ENCODE results near the gene ANXA2R. TPM values are rescaled to one million over a fixed set of nuclear protein-coding genes. Genes with fewer than 3 reads are reported as not detected.
A peak's percentile ranks its signal among the peaks of the same experiment; 100 is the strongest.

ANXA2R gene
- total and polyA plus RNA-seq, 9 of the 15 experiments (the other 6 are each of a cell fraction or from before 2014, with no cell fraction given) = 2.1 to 4.8 (median 3.4) TPM

DNA sequence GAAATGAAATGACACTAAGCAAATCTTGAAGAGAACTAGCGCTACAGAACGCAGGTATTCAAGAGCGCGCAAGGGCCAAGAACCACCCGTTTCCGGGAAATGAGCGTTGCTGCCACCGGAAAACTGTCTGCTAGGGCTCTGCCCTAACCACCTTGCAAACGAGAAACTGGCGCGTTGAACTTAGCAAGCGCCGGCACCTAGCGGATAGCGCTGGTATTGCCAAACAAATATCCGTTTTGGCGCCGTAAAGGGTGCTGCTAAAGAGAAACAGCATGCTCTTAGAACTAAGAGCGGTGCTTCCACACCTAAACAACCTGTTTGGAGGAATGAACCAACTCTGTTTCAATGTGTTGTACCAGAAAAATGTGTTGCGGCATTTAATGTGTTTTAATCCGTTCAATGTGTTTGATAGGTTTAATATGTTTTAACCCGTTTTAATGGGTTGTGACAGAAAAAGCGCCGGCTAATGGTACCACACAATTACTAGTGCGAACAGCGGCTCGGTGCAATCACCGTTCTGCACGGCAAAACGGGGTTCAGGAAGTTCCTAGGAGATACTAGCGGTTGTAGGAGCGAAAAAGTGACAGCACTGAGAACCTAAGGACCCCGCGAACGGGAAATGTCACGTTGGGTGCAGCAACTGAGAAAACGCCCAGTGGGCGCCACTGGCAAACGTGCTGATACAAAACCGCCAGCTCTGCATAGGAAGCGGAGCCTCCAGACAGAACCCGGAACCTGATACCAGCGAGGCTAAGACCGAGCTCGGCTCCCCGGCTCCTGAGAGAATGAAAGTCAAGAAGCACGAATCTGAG lies at the start of gene ANXA2R (continued):
- TF ChIP-seq, protein P1, sequence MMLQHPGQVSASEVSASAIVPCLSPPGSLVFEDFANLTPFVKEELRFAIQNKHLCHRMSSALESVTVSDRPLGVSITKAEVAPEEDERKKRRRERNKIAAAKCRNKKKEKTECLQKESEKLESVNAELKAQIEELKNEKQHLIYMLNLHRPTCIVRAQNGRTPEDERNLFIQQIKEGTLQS (IDR thresholded peaks at IDR 0.05) = no peak
- TF ChIP-seq, protein P1 (CRISPR knock-in tag; conservative IDR thresholded peaks at IDR 0.05) = no peak
- TF ChIP-seq ZFPM2 (CRISPR knock-in tag; IDR thresholded peaks at IDR 0.05) = no peak
- TF ChIP-seq CHCHD3 (CRISPR knock-in tag; IDR thresholded peaks at IDR 0.05) = no peak
- no peak for TF ChIP-seq ZNF184 (CRISPR knock-in tag; IDR thresholded peaks at IDR 0.05)
- no peak for TF ChIP-seq ZNF165 (CRISPR knock-in tag; IDR thresholded peaks at IDR 0.05; ENCODE audit: borderline replicate concordance)
- no peak for TF ChIP-seq PURB (CRISPR knock-in tag; IDR thresholded peaks at IDR 0.05; ENCODE audit: low read depth)
- no peak for TF ChIP-seq ZNF79 (CRISPR knock-in tag; IDR thresholded peaks at IDR 0.05; ENCODE audit: low read depth)
- peak; percentile 19; the same call in 1 of the 2 replicates for TF ChIP-seq TOE1 (IDR thresholded peaks at IDR 0.05; ENCODE audit: borderline replicate concordance)
- no peak for TF ChIP-seq TOE1 (CRISPR knock-in tag; IDR thresholded peaks at IDR 0.05; ENCODE audit: borderline replicate concordance, low read depth)
- TF ChIP-seq, protein P2, sequence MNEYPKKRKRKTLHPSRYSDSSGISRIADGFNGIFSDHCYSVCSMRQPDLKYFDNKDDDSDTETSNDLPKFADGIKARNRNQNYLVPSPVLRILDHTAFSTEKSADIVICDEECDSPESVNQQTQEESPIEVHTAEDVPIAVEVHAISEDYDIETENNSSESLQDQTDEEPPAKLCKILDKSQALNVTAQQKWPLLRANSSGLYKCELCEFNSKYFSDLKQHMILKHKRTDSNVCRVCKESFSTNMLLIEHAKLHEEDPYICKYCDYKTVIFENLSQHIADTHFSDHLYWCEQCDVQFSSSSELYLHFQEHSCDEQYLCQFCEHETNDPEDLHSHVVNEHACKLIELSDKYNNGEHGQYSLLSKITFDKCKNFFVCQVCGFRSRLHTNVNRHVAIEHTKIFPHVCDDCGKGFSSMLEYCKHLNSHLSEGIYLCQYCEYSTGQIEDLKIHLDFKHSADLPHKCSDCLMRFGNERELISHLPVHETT (CRISPR knock-in tag; conservative IDR thresholded peaks at IDR 0.05 in 1 of 2, IDR thresholded peaks at IDR 0.05 in 1 of 2) = 0 out of 4 replicates have a peak, but pooled peaks of 1 of the 2 experiments have one; percentile 65
- no peak for TF ChIP-seq ZNF217 (CRISPR knock-in tag; IDR thresholded peaks at IDR 0.05)
- TF ChIP-seq FOXK1 (CRISPR knock-in tag; IDR thresholded peaks at IDR 0.05; ENCODE audit: borderline replicate concordance) = peak; percentile 90
- TF ChIP-seq GATAD2A (IDR thresholded peaks at IDR 0.05) = peak; percentile 20; the same call in 1 of the 2 replicates
- TF ChIP-seq, protein P3, sequence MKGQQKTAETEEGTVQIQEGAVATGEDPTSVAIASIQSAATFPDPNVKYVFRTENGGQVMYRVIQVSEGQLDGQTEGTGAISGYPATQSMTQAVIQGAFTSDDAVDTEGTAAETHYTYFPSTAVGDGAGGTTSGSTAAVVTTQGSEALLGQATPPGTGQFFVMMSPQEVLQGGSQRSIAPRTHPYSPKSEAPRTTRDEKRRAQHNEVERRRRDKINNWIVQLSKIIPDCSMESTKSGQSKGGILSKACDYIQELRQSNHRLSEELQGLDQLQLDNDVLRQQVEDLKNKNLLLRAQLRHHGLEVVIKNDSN (CRISPR knock-in tag; IDR thresholded peaks at IDR 0.05) = no peak
- no peak for TF ChIP-seq PCBP2 (IDR thresholded peaks at IDR 0.05; ENCODE audit: low read depth, low read length, poor library complexity, severe bottlenecking)
- peak; percentile 76 for TF ChIP-seq SMAD4 (CRISPR knock-in tag; conservative IDR thresholded peaks at IDR 0.05)
- TF ChIP-seq HOXB6 (CRISPR knock-in tag; IDR thresholded peaks at IDR 0.05; ENCODE audit: borderline replicate concordance) = no peak
- TF ChIP-seq ZNF133 (CRISPR knock-in tag; IDR thresholded peaks at IDR 0.05) = no peak
- TF ChIP-seq POLR2AphosphoS5 (IDR thresholded peaks at IDR 0.05; ENCODE audit: control insufficient read depth, insufficient read depth, low read depth, low read length) = peak; percentile 52
- TF ChIP-seq RB1 (IDR thresholded peaks at IDR 0.05; ENCODE audit: low read depth) = peak; percentile 97
- peak; percentile 74 for TF ChIP-seq EP400 (IDR thresholded peaks at IDR 0.05)
- TF ChIP-seq PHF21A (IDR thresholded peaks at IDR 0.05; ENCODE audit: borderline replicate concordance, low read depth) = no peak
- no peak for TF ChIP-seq ZBTB1 (CRISPR knock-in tag; IDR thresholded peaks at IDR 0.05; ENCODE audit: borderline replicate concordance, low read depth)
- no peak; the same call in 1 of the 2 replicates for TF ChIP-seq NR2C1 (IDR thresholded peaks at IDR 0.05)
- no peak for TF ChIP-seq NR2C1 (tag; IDR thresholded peaks at IDR 0.05)
- TF ChIP-seq EHMT2 (IDR thresholded peaks at IDR 0.05) = no peak

Measured in K562 (cell line).